GM21390 (cell line): ENCODE data around the gene ITPR2.
"Not testable (repeated sequence)": the region's sequence is repeated elsewhere in the genome, so short reads cannot be mapped to it uniquely, and the experiment has no call there.

Source experiments
- ATAC-seq: cut with Tn5 transposase; IDR thresholded peaks from one replicate; pipeline ENCODE4 v1.9.1; 2021; ENCODE audit not compliant: unreplicated experiment

Gene ITPR2

GRCh38 chr12:26331136-26331535 lies 501.9 kb downstream of the ITPR2 start:
- ATAC-seq, result no peak

- peak; percentile 61 for ATAC-seq
Measured at GRCh38 chr12:26327975-26328644, 504.9 kb downstream of the ITPR2 start.

- ATAC-seq, result no peak
Measured at GRCh38 chr12:26323673-26324072, 509.3 kb downstream of the ITPR2 start.

- no peak for ATAC-seq
Measured at GRCh38 chr12:26319511-26319910, 513.5 kb downstream of the ITPR2 start.

GRCh38 chr12:26318661-26319068 lies 514.3 kb downstream of the ITPR2 start:
- ATAC-seq, result peak; percentile 93

GRCh38 chr12:26317942-26318575 lies 514.9 kb downstream of the ITPR2 start:
- peak; percentile 43 for ATAC-seq

- not testable (repeated sequence) for ATAC-seq
Measured at GRCh38 chr12:26314103-26314502, 518.9 kb downstream of the ITPR2 start.

- ATAC-seq, result not testable (repeated sequence)
Measured at GRCh38 chr12:26310489-26310888, 522.5 kb downstream of the ITPR2 start.

GRCh38 chr12:26309634-26310033 lies 523.4 kb downstream of the ITPR2 start:
- no peak for ATAC-seq

GRCh38 chr12:26304273-26304672 lies 528.7 kb downstream of the ITPR2 start:
- no peak for ATAC-seq

- ATAC-seq, result no peak
Measured at GRCh38 chr12:26303418-26303817, 529.6 kb downstream of the ITPR2 start.

- no peak for ATAC-seq
Measured at GRCh38 chr12:26302776-26303175, 530.2 kb downstream of the ITPR2 start.

- no peak for ATAC-seq
Measured at GRCh38 chr12:26299751-26300150, 533.2 kb downstream of the ITPR2 start.

- peak; percentile 98 for ATAC-seq
Measured at GRCh38 chr12:26298785-26299621, 534.0 kb downstream of the ITPR2 start.

GRCh38 chr12:26297396-26298070 lies 535.5 kb downstream of the ITPR2 start:
- ATAC-seq, result no peak

GRCh38 chr12:26295001-26295400 lies 538.0 kb downstream of the ITPR2 start:
- no peak for ATAC-seq

GRCh38 chr12:26293612-26294011 lies 539.4 kb downstream of the ITPR2 start:
- ATAC-seq, result no peak

GRCh38 chr12:26292596-26292995 lies 540.4 kb downstream of the ITPR2 start:
- ATAC-seq, result no peak

- ATAC-seq, result no peak
Measured at GRCh38 chr12:26290565-26290964, 542.4 kb downstream of the ITPR2 start.

GRCh38 chr12:26287671-26288381 lies 545.2 kb downstream of the ITPR2 start:
- no peak for ATAC-seq
